Heart left ventricle (tissue), 13 donors: ENCODE results near the gene HIBADH.

Source experiments
- CTCF ChIP-seq, 12 donors: fragments of 200-600 bp; sonication (generic) in 4 of 12; IDR thresholded peaks; one replicate each; pipeline versions ENCODE4 v1.5.0 to v1.8.0; 2018 to 2022; ENCODE audit warnings: antibody characterized with exemption in 12 of 12, mild to moderate bottlenecking in 5 of 12
- POLR2A ChIP-seq, 2 donors: fragments of 450-650 bp; IDR thresholded peaks; one replicate each; pipeline ENCODE4 v1.6.1; 2017; ENCODE audit warnings: antibody characterized with exemption in 2 of 2, mild to moderate bottlenecking in 2 of 2, moderate library complexity in 2 of 2
- donor health status: ischemic (EF 13 %, LVEDD 7.1; RV severe dilation, severe dysfunction).
- donor health status: DM: no; HTN: yes; CAD: no.
- donor health status: DM: no; HTN: no; CAD: no.
- donor health status: ischemic (EF 25% LVEDD 6.9; RV normal size, moderate dysfunction).
- donor health status: ischemic (EF 25% LVEDD 5.7; RV mildly dilated, moderate dysfunction).
- donor health status: ischemic (EF 35%, LVEDD 5.7; RV mildly dilated, moderate dysfunction).
- donor health status: nonischemic (EF 11% LVEDD 7.7; RV severe dilation, severe dysfunction).
- donor health status: DM: yes; HTN: yes; CAD: no.
- donor health status: PGD.
- donor health status: ischemic (EF 29% LVEDD 5.4; RV normal size, mild dysfunction).
- donor health status: nonischemic (EF 23%, LVEDD 6.1; RV moderate dilation, normal function).

GRCh38 chr7:27501001-27501400 lies 161.7 kb downstream of the HIBADH start:
- no peak for TF ChIP-seq CTCF (IDR thresholded peaks at IDR 0.05)
- no peak for TF ChIP-seq POLR2A (IDR thresholded peaks at IDR 0.05)
